GM12872 (cell line): ENCODE results near the gene OR5J2.

Source experiments
- TF ChIP-seq, protein P1 (sequence below): IDR thresholded peaks from 3 replicates; pipeline ENCODE4 v1.5.1; 2011; ENCODE audit warnings: low read depth, mild to moderate bottlenecking, low read length, moderate library complexity; ENCODE audit not compliant: insufficient read depth

Gene OR5J2

DNA sequence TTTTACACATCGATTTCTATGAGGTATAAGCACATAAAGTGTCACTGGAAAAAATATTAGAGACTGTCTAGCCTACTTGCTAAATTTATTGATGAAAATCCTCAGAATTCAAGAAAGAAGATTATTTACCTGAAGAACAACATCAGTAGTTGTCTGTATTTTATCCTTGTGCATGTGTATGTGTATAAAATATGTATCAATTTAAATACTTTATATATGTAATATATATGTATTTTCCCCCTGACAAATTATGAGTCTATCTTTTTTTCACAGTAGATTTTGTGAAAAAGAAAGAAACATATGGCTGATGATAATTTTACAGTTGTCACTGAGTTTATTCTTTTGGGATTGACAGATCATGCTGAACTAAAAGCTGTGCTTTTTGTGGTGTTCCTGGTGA is at the start of gene OR5J2:
Gene OR5J2 (plus strand): TSS at position 301 of the 400 bp plus-strand sequence. CDS start 0 bp downstream, at position 301.
- TF ChIP-seq, protein P1, sequence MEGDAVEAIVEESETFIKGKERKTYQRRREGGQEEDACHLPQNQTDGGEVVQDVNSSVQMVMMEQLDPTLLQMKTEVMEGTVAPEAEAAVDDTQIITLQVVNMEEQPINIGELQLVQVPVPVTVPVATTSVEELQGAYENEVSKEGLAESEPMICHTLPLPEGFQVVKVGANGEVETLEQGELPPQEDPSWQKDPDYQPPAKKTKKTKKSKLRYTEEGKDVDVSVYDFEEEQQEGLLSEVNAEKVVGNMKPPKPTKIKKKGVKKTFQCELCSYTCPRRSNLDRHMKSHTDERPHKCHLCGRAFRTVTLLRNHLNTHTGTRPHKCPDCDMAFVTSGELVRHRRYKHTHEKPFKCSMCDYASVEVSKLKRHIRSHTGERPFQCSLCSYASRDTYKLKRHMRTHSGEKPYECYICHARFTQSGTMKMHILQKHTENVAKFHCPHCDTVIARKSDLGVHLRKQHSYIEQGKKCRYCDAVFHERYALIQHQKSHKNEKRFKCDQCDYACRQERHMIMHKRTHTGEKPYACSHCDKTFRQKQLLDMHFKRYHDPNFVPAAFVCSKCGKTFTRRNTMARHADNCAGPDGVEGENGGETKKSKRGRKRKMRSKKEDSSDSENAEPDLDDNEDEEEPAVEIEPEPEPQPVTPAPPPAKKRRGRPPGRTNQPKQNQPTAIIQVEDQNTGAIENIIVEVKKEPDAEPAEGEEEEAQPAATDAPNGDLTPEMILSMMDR = no peak

DNA sequence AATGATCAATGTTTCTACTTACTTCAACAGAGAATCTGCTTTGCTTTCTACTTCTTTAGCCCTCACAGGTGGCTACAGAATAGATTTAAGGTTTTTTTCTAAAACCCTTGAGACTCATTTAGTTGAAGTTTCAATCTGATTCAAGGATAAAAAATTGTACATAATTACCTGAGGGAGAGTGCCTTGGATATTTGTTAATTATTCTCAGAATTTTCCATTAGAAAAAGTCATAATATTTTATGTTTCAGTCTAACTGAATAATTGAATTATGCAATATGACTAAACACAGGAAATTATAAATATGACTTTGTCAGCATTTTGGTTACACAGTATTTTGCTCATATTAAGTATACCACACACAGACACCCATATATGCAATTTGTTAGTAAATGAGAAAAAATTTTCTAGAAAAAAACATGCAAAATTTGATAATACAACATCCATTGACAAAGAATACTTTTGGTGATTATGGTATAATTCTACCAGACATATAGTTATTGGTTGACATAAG is 36.2 kb upstream of the OR5J2 start, which contains the start of gene OR8J3:
Gene OR8J3 (minus strand): TSS at position 51 of the 511 bp plus-strand sequence. CDS start 2,483 bp downstream, outside the sequence.
- TF ChIP-seq, protein P1 = no peak

DNA sequence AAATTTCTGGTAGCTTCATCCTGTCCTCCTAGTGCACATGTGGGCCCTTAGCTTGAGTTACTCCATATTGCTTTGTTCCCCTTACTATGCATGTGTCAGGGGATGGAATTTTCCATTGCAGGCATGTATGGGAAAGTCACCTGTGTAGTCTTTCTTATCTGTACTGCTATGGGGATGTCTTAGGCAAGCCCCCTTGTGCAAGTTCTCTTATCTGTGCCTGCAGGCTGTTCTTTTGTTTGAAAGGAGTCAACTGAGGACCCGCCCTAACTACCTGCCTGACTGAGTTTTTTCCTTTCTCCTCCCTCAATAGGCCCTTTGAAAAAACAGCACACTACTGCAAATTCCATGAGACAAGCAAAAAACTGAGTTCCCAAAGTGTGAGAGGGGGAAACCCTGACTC is 25.0 kb upstream of the OR5J2 start:
- TF ChIP-seq, protein P1 = no peak

DNA sequence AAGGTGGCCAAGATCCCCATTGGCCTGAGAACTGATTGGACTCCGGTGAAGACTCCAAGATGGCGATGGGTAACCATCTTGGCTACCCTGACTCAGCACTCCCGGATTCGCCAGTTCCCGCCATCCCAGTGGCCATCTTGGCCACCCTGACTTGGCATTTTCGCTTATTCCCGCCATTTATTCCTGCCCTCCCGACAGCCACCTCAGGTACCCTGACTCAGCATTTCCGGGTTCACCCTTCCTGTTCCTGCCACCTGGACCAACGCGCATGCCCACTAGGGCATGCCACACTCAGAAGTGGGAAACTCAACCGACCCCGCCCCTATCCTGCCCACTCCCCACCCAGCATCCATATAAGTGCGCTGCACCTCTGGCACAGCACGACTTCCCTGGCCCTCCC is 24.1 kb upstream of the OR5J2 start:
- TF ChIP-seq, protein P1 = no peak

DNA sequence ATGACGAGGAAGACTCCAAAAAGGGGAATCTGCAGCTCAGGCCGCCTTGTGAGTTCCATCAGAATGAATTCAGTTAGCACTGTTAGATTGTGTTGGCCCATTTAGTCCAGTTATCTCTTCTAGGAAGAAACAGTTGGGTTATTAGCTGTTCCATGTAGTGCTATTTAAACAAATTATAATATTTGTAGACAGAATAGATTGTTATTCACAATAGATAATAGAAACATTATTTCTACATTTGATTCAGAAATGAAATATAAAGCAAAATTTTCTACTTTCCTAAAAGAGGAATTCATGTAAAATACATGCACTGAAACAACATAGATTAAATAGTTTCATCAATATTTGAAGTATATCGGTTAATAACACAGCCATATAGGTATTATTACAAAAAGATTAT is 16.2 kb upstream of the OR5J2 start, which contains the start of gene OR8K5:
Gene OR8K5 (minus strand): TSS at position 101 of the 400 bp plus-strand sequence. CDS start 0 bp downstream, at position 101.
- TF ChIP-seq, protein P1 = no peak

DNA sequence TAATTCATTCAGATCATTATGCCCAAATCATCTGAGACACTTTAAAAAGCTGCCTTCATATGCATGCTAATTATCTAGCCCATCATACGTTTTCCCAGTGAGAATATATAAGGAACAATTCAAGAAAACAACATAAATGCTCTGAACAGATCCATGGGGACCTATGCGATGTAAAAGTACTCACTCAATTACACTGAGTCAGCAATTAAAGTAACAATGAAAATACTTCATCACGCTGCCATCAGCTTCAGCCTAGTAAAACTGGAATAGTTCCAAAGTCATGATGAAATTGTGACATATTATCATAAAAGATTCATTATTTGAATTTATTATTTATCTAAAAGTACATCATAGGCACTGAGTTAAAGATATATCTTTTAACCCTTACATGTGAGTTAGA is 12.6 kb upstream of the OR5J2 start:
- TF ChIP-seq, protein P1 = no peak

DNA sequence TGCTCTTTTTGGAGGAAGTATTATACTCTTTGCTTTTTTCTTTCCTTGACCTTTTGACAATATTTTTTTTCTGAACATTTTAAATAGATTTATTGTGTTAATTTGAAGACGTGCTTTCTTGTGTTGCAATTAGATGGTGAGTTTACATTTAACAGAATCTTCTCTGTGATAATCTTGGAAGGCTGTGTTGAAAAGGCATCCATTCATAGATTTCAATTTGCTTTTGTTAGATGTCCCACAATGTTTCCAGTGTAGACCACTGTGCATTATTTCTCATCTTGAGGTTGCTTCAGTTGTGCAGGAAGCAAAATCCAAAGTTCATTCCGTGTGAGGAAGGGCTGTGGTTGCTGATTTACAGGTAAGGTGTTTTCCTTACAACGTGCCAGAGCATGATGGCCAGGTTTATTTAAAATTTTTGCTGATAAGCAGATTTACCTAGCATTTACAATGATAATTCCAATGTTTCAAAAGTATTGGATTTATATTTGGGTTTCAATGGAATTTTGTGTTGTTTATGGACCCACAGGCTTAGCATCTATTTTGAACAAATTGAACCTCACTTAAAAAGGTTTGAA is 4.1 kb upstream of the OR5J2 start:
- TF ChIP-seq, protein P1 = no peak
